ENCODE data around the gene POU2F1.

- TF ChIP-seq EP300 (IDR thresholded peaks at IDR 0.05) = no peak
- TF ChIP-seq CTCF (IDR thresholded peaks at IDR 0.05) = no peak
Observed at GRCh38 chr1:167345386-167345733, 124.7 kb downstream of the POU2F1 start.

All from upper lobe of left lung (tissue), 4 donors.